DOHH2 (cell line): Measurements from ENCODE around the gene GINS1.

Source experiments
- CTCF ChIP-seq: fragments of 200-600 bp; sonication (generic); IDR thresholded peaks from one replicate; pipeline ENCODE4 v1.5.1; 2014; ENCODE audit warnings: antibody characterized with exemption, mild to moderate bottlenecking, low read depth, low read length; ENCODE audit not compliant: poor library complexity, severe bottlenecking
- EZH2phosphoT487 ChIP-seq: fragments of 200-600 bp; sonication (generic); IDR thresholded peaks from 2 replicates; pipeline ENCODE4 v1.6.1; 2017; ENCODE audit warnings: borderline replicate concordance, mild to moderate bottlenecking, antibody characterized with exemption, low read length, moderate library complexity, mixed read lengths

- TF ChIP-seq CTCF: no peak
- TF ChIP-seq EZH2phosphoT487: no peak
These were observed 46.9 kb downstream of the GINS1 start for GRCh38 chr20:25454153-25454900.
